ENCODE measurements around the gene FAM171A2. TPM values are rescaled to one million over a fixed set of nuclear protein-coding genes. Genes with fewer than 3 reads are reported as not detected.
A peak's percentile ranks its signal among the peaks of the same experiment; 100 is the strongest.
"Not testable (repeated sequence)": the region's sequence is repeated elsewhere in the genome, so short reads cannot be mapped to it uniquely, and the experiment has no call there.

The FAM171A2 gene
- total RNA-seq, result 0.21 and 0.26 TPM in 2 replicates

DNA sequence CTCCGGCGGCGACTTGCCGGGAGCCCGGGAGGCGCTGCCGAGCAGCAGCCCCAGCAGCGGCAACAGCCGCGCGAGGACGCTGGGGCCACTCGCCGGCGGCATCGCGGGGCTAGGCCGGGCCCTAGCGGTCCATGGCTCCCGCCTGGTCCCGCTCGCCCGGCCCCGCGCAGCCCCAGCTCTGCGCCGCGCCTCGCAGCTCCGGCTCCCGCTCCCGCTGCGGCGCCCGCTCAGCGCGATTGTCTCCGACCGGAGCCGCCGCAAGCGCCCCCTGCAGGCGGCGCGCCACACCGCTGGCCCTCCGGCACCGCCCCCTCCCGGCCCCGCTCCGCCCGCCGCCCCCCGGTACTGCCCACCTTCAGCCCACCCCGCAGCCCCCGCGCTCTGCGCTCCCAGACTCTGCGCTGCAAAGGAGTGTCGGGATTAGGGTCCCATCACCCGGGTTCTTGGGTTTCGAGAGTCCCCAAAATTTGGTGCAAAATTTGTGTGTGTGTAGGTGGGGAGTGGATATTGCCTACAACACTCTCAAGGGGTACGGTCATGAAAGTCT is at the start of gene FAM171A2:
TSS of gene FAM171A2 (minus strand) at position 241 of the 547 bp plus-strand sequence. CDS start at position 102, 139 bp downstream.
- peak; percentile 92 for DNase-seq
- no peak within 1 kb of the TSS for H3K27ac Mint-ChIP-seq
- no peaks in the 10 kb centered on the region for H3K4me1 Mint-ChIP-seq
- H3K9me3 Mint-ChIP-seq, result no peaks in the 10 kb centered on the region
- no peaks in the 10 kb centered on the region for H3K36me3 Mint-ChIP-seq (ENCODE audit: low read depth)
- peaks cover 50% of the 10 kb centered on the region for H3K27me3 Mint-ChIP-seq
- intact Hi-C loops (cut with micrococcal nuclease), result loop anchor here (1.0 kb wide), 1 partner anchor 22 kb away; no protein-coding TSS in a partner anchor
- H3K4me3 Mint-ChIP-seq, result peak within 1 kb of the TSS; percentile 80

DNA sequence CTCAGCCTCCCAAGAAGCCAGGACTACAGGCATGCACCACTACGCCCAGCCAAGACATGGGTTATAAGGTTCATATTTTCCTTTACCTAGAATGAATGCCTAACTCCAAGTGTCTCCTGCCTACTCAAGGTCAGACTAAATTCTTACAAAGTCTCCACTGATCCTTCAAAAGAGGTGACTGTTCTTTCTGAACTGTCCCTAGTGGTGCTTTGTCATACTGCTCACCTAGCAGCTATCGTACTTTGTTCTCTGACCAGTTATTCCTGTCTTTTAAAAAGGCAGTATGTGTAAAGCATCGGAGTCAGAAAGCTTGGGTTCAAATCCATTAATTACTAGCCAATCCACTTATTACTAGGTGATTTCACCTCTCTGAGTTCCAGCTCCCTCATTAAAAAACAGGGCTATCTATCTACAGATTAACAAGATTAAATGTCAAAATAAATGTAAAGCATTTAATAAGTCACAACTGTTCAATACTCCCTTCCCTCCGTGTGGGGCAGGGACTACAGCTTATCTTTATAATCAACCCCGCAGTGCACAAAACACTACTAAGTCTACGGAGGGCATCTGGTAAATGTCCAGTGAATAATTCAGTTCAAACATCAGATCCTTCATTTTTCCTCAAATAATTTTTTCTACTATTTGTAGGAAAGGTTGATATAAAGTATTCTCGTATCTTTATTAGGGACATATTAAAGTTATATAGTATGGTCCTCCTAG is 45.8 kb upstream of the FAM171A2 start:
- Mint-ChIP-seq H3K4me1 (no peaks in the 10 kb centered on the region), H3K4me3 (no peak overlapping the region), H3K36me3 (ENCODE audit: low read depth) (peaks cover 8% of the 10 kb centered on the region), H3K9me3 (no peaks in the 10 kb centered on the region), H3K27me3 (no peaks in the 10 kb centered on the region), H3K27ac (no peak overlapping the region)
- DNase-seq, result no peak
- intact Hi-C loops (cut with micrococcal nuclease), result no loop called here

DNA sequence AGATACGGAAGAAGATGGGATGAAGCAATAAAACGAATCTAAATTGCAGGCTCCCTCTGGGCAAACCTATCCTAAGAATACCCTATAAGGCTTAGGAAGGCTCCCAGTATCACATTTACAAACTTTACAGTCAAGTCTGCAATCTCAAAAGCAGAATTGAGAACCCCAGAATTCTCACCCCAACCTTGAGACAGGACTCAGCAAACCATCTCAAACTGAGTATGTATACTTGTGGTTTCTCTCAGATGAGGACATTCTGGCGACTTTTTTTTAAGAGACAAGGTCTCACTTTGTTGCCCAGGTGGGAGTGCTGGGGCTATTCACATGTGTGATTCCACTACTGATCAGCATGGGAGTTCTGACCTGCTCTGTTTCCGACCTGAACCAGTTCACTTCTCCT is 45.1 kb upstream of the FAM171A2 start:
- no peak for DNase-seq
- no peak overlapping the region for H3K27ac Mint-ChIP-seq
- no peaks in the 10 kb centered on the region for H3K27me3 Mint-ChIP-seq
- H3K4me3 Mint-ChIP-seq, result no peak overlapping the region
- no peaks in the 10 kb centered on the region for H3K9me3 Mint-ChIP-seq
- intact Hi-C loops (cut with micrococcal nuclease), result no loop called here
- H3K4me1 Mint-ChIP-seq, result no peaks in the 10 kb centered on the region
- peaks cover 6% of the 10 kb centered on the region for H3K36me3 Mint-ChIP-seq (ENCODE audit: low read depth)

DNA sequence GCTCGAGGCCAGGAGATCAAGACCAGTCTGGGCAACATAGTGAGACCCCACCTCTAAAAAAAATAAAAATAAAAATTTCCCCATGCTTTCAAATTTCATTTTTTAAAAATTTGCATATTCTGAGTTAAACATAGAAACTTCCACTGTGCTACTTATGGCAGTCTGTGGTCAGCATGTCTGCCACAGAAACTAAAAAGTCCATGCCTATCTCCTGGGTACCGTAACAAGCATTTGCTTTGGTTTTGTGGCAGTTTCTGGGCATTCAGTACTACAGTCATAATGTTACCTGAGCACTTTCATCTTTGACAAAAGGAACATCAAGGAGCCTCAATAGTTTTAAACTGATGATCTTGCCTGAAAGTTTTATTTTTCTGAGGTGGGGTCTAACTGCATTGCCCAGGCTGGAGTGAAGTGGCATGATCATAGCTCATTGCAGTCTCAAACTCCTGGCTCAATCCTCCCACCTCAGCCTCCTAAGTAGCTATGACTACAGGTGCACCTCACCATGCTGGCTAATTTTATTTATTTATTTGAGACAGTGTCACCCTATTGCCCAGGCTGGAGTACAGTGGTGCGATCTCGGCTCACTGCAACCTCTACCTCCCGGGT is 39.0 kb upstream of the FAM171A2 start:
- no peaks in the 10 kb centered on the region for H3K9me3 Mint-ChIP-seq
- no peaks in the 10 kb centered on the region for H3K27me3 Mint-ChIP-seq
- peaks cover 32% of the 10 kb centered on the region for H3K36me3 Mint-ChIP-seq (ENCODE audit: low read depth)
- no peak overlapping the region for H3K4me3 Mint-ChIP-seq
- no peak for DNase-seq
- H3K27ac Mint-ChIP-seq, result no peak overlapping the region
- H3K4me1 Mint-ChIP-seq, result peaks cover 4% of the 10 kb centered on the region
- intact Hi-C loops (cut with micrococcal nuclease), result no loop called here

DNA sequence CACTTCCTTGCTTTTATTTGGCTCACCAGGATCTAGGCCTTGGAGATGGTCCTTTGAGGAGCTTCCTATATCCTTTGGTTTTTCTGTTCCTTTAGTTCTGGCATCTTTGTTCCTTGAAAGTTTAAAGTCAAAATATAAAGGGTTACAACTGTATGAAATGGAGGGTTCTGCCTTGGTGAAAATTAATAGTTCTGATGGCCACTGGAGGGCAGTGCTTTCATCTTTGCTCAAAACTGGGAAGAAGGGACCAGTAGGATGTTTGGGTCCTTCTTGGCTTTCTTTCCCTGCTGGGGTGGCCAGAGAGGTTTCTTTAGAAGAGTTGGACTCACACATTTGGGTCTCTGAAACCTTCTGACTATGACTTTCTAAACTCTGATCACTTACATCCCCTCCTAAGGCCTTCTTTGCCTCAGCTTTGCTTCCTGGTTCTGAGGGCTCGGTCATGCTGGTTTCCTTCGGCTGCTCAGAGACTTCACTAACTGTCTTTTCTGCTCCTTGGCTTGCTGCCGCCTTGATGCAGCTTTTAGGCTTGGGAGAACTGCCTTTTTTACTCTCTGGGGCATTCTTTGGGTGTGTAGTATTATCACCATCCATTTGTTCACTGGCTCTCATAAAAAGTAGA is 36.7 kb upstream of the FAM171A2 start:
- Mint-ChIP-seq H3K4me3 (no peak overlapping the region), H3K36me3 (ENCODE audit: low read depth) (peaks cover 46% of the 10 kb centered on the region), H3K27ac (no peak overlapping the region), H3K4me1 (peaks cover 6% of the 10 kb centered on the region), H3K27me3 (no peaks in the 10 kb centered on the region), H3K9me3 (no peaks in the 10 kb centered on the region)
- DNase-seq, result no peak
- intact Hi-C loops (cut with micrococcal nuclease), result no loop called here

DNA sequence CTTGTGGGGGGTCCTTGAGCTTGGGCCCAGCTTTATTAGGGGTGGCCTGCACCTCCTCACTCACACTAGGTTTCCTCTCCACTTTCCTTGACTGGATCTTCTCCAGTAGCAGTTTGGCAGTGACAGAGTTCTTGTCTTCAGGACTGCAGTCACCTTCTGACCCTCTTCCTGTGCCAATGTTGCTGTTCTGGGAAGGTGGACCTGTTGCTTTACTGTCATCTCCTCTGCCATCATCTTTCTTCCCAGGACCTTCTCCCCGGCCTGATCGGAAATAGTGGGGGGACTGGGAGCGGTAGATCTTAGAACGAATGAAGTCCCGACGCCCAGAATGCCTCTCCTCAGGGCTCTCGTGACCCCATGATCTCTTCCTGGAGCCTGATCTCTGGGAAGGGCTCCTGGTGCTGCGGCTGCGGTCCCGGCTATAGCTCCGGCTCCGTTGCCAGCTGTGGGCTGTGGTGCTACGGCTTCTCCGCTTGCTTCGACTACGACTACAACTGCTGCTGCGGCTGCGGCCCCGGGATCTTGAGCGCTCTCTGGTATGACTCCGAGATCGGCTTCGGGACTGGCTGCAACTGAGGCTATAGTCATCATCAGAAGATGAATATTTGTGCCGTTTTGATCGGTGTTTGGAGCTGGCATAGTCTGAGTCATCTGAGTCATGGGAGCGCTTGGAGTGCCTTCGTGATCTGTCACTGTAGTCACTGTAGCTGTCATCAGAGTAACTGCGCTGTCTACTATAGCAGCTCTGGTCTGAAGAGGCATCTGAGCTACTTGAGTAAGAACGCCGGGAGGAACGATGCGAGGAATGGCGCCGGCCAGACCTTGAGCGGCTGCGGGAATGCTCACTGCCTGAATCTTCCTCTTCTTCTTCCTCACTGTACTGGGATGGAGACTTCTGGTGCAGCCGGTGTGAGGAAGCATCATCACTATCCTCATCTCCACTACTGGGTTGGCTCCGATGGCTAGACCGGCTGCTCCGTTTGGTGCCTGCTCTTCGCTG is 35.3 kb upstream of the FAM171A2 start:
- H3K36me3 Mint-ChIP-seq (ENCODE audit: low read depth), result peaks cover 45% of the 10 kb centered on the region
- H3K4me3 Mint-ChIP-seq, result no peak overlapping the region
- intact Hi-C loops (cut with micrococcal nuclease), result no loop called here
- DNase-seq, result no peak
- H3K27me3 Mint-ChIP-seq, result no peaks in the 10 kb centered on the region
- no peaks in the 10 kb centered on the region for H3K9me3 Mint-ChIP-seq
- H3K27ac Mint-ChIP-seq, result no peak overlapping the region
- H3K4me1 Mint-ChIP-seq, result peaks cover 6% of the 10 kb centered on the region

DNA sequence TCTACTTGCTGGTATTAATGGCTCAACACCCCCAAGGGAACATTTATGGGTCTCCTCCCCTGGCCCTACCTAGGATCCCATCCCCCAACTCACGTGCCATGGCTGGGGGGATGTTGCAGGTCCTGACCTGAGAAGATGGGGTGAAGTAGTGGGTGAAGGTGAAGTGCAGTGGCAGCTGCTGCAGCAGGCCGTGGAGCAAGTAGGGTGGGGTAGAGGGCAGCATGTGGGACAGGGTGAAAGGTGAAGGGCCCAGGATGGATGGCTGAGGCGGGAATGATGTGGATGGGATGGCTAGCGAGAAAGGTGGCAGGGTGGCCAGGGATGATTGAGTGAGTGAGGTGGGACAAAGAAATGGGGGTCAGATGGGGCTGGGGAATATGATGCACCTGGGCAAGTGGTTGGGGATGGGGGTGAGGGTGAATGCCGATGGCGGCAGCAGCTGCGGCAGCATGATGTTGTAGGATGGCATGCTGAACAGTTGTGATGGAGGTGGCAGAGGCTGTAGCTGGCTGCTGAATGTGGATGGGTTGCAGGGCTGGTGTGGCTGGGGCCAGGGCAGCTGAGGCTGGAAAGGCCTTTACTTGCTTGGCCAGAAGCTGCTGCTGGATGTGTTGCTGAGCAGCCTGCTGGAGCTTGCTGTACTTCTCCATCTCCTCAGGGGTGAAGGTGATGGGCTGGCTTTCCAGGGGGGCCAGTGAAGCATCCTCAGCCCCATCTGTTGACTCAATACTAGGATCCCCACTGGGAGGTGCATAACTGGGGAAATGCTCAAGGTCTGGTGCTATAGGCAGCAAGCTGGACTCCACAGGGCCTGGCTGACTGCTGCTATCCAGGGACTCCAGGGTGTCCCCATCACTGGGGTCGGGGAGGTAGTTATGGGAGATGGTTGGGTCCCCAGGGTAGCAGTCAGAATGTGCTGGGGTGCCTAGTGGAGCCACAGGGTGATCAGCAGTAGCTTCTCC is 34.1 kb upstream of the FAM171A2 start:
- intact Hi-C loops (cut with micrococcal nuclease), result no loop called here
- H3K27ac Mint-ChIP-seq, result no peak overlapping the region
- peaks cover 10% of the 10 kb centered on the region for H3K4me1 Mint-ChIP-seq
- H3K27me3 Mint-ChIP-seq, result no peaks in the 10 kb centered on the region
- DNase-seq, result no peak
- peaks cover 43% of the 10 kb centered on the region for H3K36me3 Mint-ChIP-seq (ENCODE audit: low read depth)
- H3K4me3 Mint-ChIP-seq, result no peak overlapping the region
- no peaks in the 10 kb centered on the region for H3K9me3 Mint-ChIP-seq

DNA sequence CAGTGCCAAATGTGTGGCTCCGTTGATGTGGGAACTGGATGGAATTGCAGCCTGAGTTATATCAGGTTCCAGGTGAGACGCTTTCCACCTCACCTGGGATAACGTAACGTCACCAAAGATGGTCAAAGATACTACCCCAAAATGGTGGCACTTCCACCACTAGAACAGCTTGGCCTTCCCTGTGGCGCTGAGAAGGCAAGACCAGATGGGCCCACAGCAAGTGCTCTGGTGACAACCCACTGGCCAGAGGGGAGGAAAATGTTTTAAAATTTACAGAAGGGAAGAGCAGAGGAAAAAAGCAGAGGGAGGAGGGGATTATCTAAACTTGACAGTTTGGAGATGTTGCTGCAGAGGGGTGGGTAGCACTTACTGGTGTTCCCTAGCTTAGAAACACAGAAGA is 33.3 kb upstream of the FAM171A2 start:
- no peak overlapping the region for H3K4me3 Mint-ChIP-seq
- H3K9me3 Mint-ChIP-seq, result no peaks in the 10 kb centered on the region
- H3K36me3 Mint-ChIP-seq (ENCODE audit: low read depth), result peaks cover 38% of the 10 kb centered on the region
- no peak for DNase-seq
- peaks cover 8% of the 10 kb centered on the region for H3K4me1 Mint-ChIP-seq
- intact Hi-C loops (cut with micrococcal nuclease), result no loop called here
- H3K27ac Mint-ChIP-seq, result no peak overlapping the region
- no peaks in the 10 kb centered on the region for H3K27me3 Mint-ChIP-seq

DNA sequence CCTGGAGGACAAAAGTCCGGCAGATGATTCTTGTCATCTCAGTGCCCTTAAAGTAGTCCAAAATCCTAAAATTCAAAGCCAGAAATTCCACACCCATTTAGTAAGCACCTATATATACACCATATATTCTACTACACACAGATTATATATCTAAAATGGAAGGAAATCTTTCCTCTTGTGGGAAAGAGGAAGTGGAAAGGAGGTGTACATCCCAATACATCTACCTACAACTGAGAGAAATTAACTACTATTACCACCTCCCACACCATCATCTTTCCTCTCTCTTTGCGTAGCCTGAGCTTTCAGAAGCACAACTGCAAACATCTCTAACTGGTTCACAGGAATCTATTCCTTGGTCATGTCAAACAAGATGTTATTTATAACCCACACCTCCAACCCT is 31.2 kb upstream of the FAM171A2 start:
- intact Hi-C loops (cut with micrococcal nuclease), result no loop called here

DNA sequence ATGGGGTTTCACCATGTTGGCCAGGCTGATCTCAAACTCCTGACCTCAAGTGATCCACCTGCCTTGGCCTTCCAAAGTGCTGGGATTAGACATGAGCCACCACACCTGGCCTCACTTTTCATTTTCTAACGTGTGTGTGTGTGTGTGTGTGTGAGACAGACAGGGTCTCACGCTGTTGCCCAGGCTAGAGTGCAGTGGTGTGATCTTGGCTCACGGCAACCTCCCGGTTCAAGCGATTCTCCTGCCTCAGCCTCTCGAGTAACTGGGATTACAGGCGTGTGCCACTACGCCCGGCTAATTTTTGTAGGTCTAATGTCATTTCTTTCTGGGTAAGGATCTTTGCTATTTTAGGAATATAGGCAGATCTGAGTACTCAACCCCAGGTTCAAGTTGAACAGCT is 30.5 kb upstream of the FAM171A2 start:
- H3K27ac Mint-ChIP-seq; intact Hi-C loops (cut with micrococcal nuclease); H3K27me3 Mint-ChIP-seq; H3K4me3 Mint-ChIP-seq; H3K9me3 Mint-ChIP-seq; DNase-seq: not testable (repeated sequence)
- H3K36me3 Mint-ChIP-seq (ENCODE audit: low read depth), result peaks cover 22% of the 10 kb centered on the region
- peaks cover 15% of the 10 kb centered on the region for H3K4me1 Mint-ChIP-seq

More for the DNA sequence above, 31.2 kb upstream of the FAM171A2 start:
- Mint-ChIP-seq H3K27me3 (no peaks in the 10 kb centered on the region), H3K27ac (no peak overlapping the region), H3K4me1 (peaks cover 9% of the 10 kb centered on the region), H3K9me3 (no peaks in the 10 kb centered on the region), H3K36me3 (ENCODE audit: low read depth) (peaks cover 26% of the 10 kb centered on the region), H3K4me3 (no peak overlapping the region)
- DNase-seq, result no peak

DNA sequence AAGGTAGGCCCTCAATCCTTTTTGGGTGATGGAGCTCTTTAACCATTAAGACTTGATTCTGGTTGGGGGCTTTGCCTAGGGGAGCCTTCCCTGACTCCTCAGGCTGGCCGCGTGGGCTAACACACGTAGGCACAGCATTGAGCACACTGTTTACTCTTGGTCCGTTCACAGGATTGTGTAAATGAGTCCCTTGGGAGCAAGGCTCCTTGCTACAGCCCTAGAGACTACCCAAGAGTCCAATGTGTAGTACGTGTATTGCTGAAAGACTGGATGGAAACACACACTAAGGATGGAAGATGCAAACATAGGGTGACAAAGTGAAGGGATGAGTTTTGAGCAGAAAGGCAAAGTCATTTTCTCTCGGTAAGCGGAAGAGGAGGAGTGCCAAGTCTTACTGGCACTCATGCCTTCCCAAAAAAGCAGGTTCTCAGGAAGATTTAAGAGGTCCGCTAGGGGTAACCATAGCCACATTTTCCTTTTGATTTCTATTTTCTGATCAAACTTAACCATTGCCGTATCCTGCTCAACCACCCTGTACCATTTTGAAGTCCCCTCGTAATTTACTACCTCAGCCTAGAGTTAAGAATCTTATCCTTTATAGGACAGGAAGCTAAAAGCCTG is 26.7 kb upstream of the FAM171A2 start:
- no peak overlapping the region for H3K4me3 Mint-ChIP-seq

DNA sequence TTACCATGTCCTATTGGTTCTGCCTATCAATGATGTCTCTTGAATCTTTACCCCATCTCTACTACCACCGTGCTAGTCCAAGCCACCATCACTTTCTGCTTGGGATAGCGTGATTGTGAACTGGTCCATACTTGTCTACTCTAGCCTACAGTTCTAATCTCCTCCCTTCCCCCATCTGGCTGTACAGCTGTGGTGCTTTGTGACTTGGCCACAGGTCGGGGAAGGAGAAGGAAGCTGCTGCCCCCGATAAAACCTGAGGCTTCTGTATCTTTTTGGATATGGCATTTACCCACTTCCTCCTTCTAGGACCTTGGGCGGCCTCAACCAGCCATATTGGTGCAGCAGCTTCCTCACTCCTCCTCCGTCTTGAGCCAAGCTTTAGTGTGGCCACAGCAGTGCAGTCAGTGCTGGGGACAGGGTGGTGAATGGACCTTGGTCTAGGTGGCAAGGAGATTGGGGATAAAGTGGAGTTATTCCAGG is 26.1 kb upstream of the FAM171A2 start:
- H3K4me1 Mint-ChIP-seq, result peaks cover 17% of the 10 kb centered on the region
- H3K36me3 Mint-ChIP-seq (ENCODE audit: low read depth), result peaks cover 2% of the 10 kb centered on the region
- H3K4me3 Mint-ChIP-seq, result no peak overlapping the region
- no peak overlapping the region for H3K27ac Mint-ChIP-seq
- DNase-seq, result no peak
- no peaks in the 10 kb centered on the region for H3K9me3 Mint-ChIP-seq
- intact Hi-C loops (cut with micrococcal nuclease), result loop anchor here (10.0 kb wide), 1 partner anchor 115 kb away; the partner anchor contains the start of gene GPATCH8
- peaks cover 6% of the 10 kb centered on the region for H3K27me3 Mint-ChIP-seq

More for the DNA sequence above, 26.7 kb upstream of the FAM171A2 start:
- intact Hi-C loops (cut with micrococcal nuclease), result no loop called here
- H3K36me3 Mint-ChIP-seq (ENCODE audit: low read depth), result peaks cover 2% of the 10 kb centered on the region
- no peak for DNase-seq
- H3K4me1 Mint-ChIP-seq, result peaks cover 15% of the 10 kb centered on the region
- no peaks in the 10 kb centered on the region for H3K9me3 Mint-ChIP-seq
- no peak overlapping the region for H3K27ac Mint-ChIP-seq
- peaks cover 4% of the 10 kb centered on the region for H3K27me3 Mint-ChIP-seq
